ENCODE measurements around the gene PPP2R2D.
A peak's percentile ranks its signal among the peaks of the same experiment; 100 is the strongest.

The PPP2R2D gene

GRCh38 chr10:131900350-131901152 is at the start of gene PPP2R2D:
Gene PPP2R2D (plus strand): TSS chr10:131901008. CDS start chr10:131901149, 141 bp downstream.
- DNase-seq (ENCODE audit: low spot score): peak; percentile 88

GRCh38 chr10:131851346-131851745 is 49.5 kb upstream of the PPP2R2D start:
- DNase-seq (ENCODE audit: low spot score): no peak

- no peak for DNase-seq (ENCODE audit: low spot score)
These were observed 48.5 kb upstream of the PPP2R2D start for GRCh38 chr10:131852176-131852822.

- no peak for DNase-seq (ENCODE audit: low spot score)
These were observed 47.8 kb upstream of the PPP2R2D start for GRCh38 chr10:131852823-131853609.

- no peak for DNase-seq (ENCODE audit: low spot score)
These were observed 47.2 kb upstream of the PPP2R2D start for GRCh38 chr10:131853610-131853964.

GRCh38 chr10:131854579-131855335 is 46.1 kb upstream of the PPP2R2D start:
- DNase-seq (ENCODE audit: low spot score): no peak

GRCh38 chr10:131855461-131856401 is 45.1 kb upstream of the PPP2R2D start:
- DNase-seq (ENCODE audit: low spot score): no peak

GRCh38 chr10:131856441-131857094 is 44.2 kb upstream of the PPP2R2D start:
- no peak for DNase-seq (ENCODE audit: low spot score)

- no peak for DNase-seq (ENCODE audit: low spot score)
These were observed 43.4 kb upstream of the PPP2R2D start for GRCh38 chr10:131857156-131858117.

GRCh38 chr10:131858118-131858515 is 42.7 kb upstream of the PPP2R2D start:
- DNase-seq (ENCODE audit: low spot score): no peak

GRCh38 chr10:131858583-131859340 is 42.0 kb upstream of the PPP2R2D start:
- no peak for DNase-seq (ENCODE audit: low spot score)

GRCh38 chr10:131859341-131860020 is 41.3 kb upstream of the PPP2R2D start:
- DNase-seq (ENCODE audit: low spot score): no peak

- no peak for DNase-seq (ENCODE audit: low spot score)
These were observed 40.5 kb upstream of the PPP2R2D start for GRCh38 chr10:131860311-131860710.

- DNase-seq (ENCODE audit: low spot score): no peak
These were observed 39.9 kb upstream of the PPP2R2D start for GRCh38 chr10:131860806-131861440.

- no peak for DNase-seq (ENCODE audit: low spot score)
These were observed 38.3 kb upstream of the PPP2R2D start for GRCh38 chr10:131862548-131862947.

- no peak for DNase-seq (ENCODE audit: low spot score)
These were observed 35.4 kb upstream of the PPP2R2D start for GRCh38 chr10:131865223-131865917.

GRCh38 chr10:131866673-131867072 is 34.1 kb upstream of the PPP2R2D start:
- DNase-seq (ENCODE audit: low spot score): no peak

Data from kidney capillary endothelial cell (primary cell).